Right renal pelvis (tissue), 4 donors: ENCODE measurements around the gene NID1. TPM values are rescaled to one million over a fixed set of nuclear protein-coding genes. Genes with fewer than 3 reads are reported as not detected.

ENCODE experiments used
- DNase-seq, 4 donors: peaks; one replicate each; pipeline ENCODE4 v3.0.0-alpha.2; 2013; ENCODE audit warnings: low read depth in 4 of 4, low spot score in 3 of 4, missing footprints in 1 of 4
- polyA plus RNA-seq, 4 donors: library from polyadenylated mRNA; unstranded; fragments of 120-200 nt; gene quantifications; one replicate each; pipeline ENCODE4 v1.2.1, GENCODE V29; 2013; ENCODE audit not compliant: insufficient read length in 4 of 4

NID1 gene
- polyA plus RNA-seq, 4 donors: 190 to 219 (median 207) TPM

- DNase-seq: no peak
These were observed 62.3 kb downstream of the NID1 start for GRCh38 chr1:236002572-236002971.

- DNase-seq: no peak
These were observed 62.9 kb downstream of the NID1 start for GRCh38 chr1:236002025-236002390.

DNA sequence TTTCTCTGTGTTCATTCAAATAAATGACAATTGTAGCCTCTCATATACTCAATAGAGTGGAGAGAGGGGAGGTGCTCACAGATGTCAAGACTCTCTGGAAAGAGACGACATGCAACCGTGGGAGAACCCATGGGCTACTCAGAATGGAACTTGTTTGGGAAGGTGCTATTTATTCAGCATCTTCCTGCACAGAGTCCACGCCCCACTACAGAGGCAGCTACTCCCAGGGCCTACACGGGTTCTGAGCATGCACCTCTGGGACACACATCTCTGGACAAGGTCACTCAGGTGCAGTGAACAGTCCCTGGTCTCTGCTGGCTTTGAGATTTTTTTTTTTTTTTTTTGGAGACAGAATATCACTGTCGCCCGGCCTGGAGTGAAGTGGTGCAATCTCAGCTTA is 64.1 kb downstream of the NID1 start:
- DNase-seq: no peak

GRCh38 chr1:235999259-235999925 is 65.5 kb downstream of the NID1 start:
- no peak for DNase-seq

- no peak for DNase-seq
These were observed 66.1 kb downstream of the NID1 start for GRCh38 chr1:235998812-235999211.

GRCh38 chr1:235997931-235998330 is 67.0 kb downstream of the NID1 start:
- no peak for DNase-seq

GRCh38 chr1:235997049-235997448 is 67.8 kb downstream of the NID1 start:
- no peak for DNase-seq

DNA sequence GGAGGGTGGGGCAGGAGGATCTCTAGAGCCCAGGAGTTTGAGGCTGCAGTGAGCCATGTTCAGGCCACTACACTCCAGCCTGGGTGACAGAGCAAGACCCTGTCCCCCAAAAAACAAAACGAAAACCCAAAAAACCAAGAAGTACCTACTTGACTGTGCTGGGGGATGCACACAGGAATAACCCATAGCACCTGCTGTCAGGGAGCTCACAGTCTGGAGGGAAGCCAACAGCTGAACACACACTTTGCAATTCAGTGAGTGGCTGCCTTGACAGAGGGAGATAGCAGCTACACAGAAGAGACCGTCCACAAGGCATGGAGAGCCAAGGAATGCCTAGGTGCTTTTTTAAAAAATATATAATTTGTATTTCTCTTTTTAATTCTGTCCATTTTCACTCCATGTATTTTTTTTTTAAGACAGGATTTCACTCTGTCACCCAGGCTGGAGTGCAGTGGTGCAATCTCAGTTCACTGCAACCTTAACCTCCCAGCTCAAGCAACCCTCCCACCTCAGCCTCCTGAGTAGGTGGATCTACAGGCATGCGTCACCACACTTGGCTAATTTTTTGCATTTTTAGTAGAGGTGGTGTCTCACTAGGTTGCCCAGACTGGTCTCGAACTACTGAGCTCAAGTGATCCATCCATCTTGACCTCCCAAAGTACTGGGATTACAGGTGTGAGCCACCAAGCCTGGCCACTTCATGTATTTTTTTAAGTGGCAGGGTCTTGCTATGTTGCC is 68.7 kb downstream of the NID1 start:
- DNase-seq: no peak

- no peak for DNase-seq
These were observed 69.4 kb downstream of the NID1 start for GRCh38 chr1:235995511-235995910.

DNA sequence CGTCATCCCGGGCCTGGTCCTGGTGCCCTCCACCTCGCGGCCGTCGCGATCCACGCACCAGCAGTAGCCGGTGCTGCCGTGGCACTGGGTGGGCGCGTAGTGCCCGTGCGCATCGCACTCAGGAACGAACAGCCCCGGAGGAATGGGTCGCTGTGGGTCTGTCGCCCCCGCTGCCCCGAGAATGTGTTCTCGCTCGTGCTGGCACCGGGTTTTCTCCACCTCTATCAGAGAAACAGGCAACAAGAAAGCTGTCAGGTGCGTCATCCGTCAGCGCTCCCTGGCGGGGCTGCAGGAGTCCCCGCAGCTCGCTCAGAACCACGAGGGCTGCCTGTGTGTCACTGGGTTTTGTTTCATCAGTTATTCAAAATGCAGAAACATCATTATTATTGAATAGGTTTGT is 71.2 kb downstream of the NID1 start:
- DNase-seq: no peak

- no peak for DNase-seq
These were observed 72.0 kb downstream of the NID1 start for GRCh38 chr1:235992868-235993267.

DNA sequence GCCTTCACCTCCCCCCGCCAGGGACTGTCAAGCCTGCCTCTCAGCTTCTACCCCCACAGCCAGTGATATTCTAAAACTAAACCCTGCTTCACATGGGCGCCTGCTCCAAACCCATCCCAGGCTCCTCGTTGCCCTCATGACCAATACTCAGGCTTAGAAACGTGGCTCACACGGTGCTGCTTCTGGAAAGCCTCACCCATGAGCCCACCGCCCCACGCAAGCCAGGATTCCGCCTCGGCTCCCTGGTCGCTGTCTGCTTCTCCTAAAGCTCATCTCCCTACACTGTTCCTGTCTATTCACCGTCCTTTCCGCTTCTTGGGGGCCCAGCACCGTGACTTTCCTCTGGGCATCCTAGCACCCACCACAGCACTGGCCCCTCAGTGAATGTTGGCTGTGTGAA is 72.5 kb downstream of the NID1 start:
- DNase-seq: no peak

DNA sequence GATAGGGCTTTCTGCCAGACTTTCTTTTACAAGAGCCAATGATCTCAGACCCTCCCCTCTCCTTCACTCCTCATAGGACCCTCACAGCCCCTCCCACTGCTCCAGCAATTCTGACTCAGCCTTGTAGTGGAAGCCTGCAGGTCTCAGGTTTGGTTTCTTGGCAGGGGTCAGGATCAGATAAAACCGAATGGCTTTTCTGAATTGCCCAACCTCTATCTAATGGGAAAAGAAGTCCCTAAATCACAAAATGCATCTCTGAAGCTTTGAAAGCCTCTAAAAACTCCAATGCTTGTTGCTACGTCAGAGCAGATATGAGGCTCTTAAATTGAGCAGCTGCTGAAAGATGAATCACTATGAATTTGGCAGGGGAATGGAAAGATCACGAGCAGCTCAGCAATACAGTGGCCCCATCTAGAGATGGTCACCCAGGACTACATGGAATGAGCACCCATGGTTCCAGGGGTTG is 74.5 kb downstream of the NID1 start:
- no peak for DNase-seq

- DNase-seq: no peak
These were observed 75.8 kb downstream of the NID1 start for GRCh38 chr1:235989105-235989504.

DNA sequence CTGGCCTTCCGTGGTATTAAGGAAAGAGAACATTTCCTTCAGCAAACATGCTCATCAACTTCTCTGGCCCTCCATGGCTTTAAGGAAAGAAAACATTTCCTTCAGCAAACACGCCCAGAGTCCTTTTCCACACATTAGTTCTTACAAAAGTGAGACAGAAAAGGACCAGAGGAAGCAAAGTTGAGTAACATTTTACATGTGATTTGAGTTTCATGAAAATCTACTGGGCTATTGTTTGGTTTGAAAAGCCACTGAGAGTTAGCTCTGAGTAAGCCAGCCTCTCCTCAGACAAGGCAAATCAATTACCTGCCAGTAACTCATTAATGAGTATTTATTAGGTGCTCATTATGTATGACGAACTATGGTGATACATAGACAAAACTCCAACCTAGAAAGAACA is 78.0 kb downstream of the NID1 start:
- DNase-seq: no peak

DNA sequence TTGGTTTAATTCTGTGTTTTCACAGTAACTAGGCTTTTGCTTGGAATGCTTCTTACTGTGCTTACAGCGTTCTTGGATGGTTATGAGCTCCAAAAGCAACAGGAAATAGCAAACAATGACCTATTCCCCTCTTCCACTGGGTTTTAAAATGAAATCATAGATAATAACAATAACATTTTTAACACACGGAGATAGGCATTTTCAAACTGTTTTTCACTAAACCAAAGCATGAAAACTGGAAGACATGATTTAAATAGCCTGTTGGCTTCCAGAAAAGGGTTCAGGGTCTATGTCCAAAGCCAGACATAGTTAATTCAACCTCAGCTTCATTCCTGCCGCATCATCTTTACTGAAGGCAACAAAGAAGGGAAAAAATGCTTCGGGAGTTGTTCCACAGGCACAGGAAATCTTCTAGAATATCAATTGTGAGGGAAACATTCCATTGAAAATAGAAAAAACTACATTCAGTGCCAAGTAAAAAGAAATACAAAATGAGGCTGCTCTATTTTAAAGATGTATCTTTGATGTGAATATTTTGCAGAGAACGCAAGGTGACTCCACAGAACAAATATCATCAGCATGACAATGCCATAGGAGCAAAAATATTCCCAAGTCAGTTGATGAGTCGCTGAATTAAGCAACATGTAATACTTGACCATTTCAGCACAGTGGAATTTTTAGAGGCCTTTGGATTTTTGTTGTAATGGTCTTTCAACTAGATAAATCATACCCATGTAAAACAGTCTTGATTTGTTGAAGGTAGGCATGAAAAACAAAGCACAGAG is 80.7 kb downstream of the NID1 start:
- peak in 3 of 4 donors; percentile 46 to 53 (median 49) for DNase-seq

DNA sequence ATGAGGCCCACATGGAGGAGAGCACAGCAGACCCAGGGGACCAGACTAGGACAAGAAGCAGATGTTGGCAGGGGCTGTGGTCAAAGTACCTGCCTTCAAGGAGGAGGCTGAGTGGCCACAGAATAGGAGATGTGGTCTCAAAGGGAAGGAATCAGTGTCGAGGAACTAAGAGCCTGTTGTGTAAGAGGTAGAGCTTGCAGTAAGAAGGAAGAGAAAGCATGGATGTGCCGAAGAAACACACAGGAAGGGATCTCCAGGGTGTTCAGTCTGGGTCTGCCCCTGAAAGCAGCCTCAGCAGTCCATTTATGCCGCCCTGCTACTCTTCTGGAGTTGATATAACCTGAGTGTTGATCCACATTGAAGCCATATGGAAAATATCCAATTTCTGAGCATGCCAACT is 83.9 kb downstream of the NID1 start:
- no peak for DNase-seq

DNA sequence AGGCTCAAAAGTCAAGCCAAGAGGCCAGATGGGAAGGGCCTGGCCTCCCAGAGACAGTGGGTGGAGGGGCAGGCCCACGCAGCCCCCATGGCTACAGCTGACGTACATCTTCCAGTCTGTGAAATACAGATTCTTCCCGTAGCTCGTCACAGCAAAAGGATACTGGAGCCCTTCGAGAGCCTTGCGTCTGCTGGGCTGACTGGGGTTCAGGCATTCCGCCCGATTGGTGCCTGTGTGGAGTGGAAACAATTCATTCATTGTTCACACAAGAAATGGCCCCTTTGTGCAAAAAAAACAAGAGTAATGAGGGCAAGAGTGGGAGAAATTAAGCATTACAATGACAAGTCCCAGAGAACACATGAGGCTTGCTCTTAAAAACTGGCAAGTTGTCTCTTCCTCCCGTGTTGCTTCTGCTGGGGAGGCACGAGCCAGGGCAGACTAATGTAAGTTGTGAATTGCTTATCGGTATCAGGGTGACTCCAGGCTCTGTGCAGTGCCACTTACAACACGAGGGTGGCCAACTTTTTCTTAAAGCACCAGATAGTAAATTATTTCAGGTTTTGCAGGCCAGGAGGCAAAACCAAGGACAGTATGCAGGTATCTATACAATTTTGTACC is 85.1 kb downstream of the NID1 start:
- no peak for DNase-seq

GRCh38 chr1:235979176-235979575 is 85.7 kb downstream of the NID1 start:
- DNase-seq: no peak

DNA sequence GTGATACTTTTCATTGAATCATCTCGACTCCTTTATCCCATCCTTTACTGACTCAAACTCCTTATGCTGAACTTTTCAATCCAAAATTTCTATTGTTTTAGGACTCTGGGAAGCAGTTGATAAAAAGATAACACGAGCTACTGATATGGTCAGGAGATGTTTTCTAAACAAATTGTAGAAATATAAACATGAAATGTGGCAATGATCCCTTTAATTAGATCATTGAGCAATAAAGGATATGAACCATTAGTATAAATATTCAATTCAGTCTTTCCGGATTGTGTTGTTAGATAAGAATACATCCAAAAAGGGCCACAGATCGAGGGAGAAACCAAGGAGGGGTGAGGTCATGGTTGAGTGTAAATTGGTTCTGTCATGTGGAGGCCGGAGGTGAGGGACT is 88.4 kb downstream of the NID1 start:
- no peak for DNase-seq

GRCh38 chr1:235974616-235975015 is 90.3 kb downstream of the NID1 start:
- DNase-seq: no peak
